ENCODE measurements around the gene LAMC3. TPM values are rescaled to one million over a fixed set of nuclear protein-coding genes. Genes with fewer than 3 reads are reported as not detected.

Gene LAMC3
- total RNA-seq, 1 experiment from 2014 or later: 1.4 TPM

DNA sequence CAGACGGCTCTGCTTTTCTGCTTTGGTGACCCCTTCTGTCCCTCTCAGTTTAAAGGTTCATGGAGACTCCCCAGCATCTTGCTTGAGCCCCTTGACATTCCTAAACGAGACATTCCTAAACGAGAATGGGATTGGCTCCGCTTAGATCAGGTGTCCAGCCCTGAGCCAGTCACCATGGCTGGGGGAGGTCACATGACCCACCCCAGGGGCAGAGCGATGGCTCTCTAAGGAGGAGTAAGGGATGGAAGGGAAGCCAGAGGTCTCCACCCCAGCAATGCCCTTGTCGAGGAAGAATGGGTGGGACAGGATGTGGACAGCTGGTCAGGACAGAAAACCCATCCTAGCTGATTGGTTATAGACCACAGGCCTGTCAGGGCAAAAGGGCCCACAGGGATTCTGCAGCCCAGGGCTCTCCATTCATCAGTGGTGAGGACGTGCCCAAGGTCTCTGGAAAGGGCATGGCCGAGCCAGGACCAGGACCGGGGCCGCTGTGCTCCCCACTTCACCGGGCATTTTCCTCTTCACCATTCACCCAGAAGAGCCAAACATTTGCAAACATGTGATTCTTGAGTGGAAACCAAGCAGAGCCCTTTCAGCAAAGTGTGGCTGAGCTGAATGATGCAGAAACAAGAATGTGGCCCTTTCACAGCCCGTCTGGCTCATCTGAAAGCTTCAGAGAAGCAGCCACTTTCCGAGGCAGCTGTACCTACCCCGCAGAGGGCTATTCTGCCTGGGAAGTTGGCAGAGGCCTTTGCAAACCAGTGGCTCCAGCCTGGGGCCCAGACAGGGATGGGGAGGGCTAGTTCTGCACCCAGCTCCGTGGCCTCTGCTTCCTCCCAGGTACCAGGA, 67.6 kb downstream of the LAMC3 start:
- no peak for DNase-seq (ENCODE audit: low spot score)

DNA sequence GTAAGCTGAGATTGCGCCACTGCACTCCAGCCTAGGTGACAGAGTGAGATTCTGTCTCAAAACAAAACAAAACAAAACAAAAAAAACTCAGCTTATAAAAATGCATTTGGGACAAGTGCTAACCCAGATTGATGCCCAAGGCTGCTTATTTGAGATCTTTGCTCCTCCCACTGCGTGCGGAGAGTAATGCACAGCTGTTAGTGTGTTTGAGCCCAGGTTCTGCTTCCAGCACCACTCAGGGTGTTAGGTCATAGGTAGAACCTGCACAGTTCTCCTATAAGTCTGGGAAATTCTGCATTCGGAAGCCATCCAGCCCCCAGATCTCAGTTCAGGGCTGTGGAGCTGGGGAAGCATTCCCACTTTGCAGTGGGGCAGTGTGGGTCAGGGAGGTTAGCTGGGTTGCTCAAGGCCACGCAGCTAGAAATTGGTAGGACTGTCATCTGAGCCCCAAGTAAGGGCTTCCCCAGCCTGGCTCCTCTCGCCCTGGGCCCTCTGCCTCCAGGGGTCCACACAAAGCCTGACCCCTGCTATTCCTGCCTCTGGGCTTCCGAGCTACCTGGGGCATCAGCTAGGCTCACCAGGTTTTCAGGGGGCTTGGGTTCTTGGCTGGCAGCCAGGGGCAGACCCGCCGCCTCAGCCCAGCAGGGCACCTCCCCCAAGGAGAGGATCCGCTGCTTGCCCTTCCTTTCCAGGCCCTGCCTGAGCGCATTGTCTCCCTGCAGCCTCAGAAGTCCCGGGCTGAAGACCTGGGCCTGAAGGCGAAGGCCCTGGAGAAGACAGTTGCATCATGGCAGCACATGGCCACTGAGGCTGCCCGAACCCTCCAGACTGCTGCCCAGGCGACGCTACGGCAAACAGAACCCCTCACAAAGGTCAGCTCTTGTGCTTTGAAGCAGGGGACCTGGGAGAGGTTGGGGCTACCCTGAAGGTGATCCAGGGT, 69.7 kb downstream of the LAMC3 start:
- DNase-seq (ENCODE audit: low spot score): no peak

DNA sequence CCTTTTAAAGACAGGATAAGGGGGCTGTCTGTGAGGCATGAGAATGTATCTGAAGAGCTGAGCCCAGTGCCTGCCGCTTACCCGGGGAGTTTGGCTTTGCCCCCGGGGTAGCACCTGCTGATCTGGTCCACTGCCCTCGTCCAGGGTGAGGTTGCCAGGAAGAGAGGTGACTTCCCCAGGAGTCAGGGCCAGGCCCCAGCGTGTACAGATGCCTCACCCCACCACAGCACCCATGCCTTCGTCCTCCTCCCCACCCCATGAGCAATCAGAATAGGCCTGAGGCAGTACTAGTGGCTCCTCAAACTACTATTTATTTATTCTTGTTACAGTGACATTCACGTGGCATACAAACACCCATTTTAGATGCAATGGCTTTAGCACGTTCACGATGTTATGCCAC, 71.6 kb downstream of the LAMC3 start:
- no peak for DNase-seq (ENCODE audit: low spot score)

DNA sequence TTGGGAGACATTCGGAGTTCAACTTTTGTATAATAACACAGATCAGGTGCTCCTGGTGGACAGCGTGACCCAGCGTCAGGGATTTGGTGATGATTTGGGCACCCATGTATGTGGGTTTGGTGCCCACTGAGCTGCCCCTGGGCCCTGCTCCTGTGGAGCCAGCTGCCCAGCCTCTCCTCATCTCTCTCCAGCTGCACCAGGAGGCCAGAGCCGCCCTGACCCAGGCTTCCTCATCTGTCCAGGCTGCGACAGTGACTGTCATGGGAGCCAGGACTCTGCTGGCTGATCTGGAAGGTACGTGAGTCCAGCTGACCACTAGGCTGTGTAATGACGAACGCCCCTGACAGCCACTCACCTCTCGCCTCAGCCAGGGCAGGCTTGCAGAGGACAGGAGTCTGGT, 72.9 kb downstream of the LAMC3 start:
- no peak for DNase-seq (ENCODE audit: low spot score)

- peak; percentile 14 for DNase-seq (ENCODE audit: low spot score)
Measured at GRCh38 chr9:131082774-131083512, 74.0 kb downstream of the LAMC3 start.

DNA sequence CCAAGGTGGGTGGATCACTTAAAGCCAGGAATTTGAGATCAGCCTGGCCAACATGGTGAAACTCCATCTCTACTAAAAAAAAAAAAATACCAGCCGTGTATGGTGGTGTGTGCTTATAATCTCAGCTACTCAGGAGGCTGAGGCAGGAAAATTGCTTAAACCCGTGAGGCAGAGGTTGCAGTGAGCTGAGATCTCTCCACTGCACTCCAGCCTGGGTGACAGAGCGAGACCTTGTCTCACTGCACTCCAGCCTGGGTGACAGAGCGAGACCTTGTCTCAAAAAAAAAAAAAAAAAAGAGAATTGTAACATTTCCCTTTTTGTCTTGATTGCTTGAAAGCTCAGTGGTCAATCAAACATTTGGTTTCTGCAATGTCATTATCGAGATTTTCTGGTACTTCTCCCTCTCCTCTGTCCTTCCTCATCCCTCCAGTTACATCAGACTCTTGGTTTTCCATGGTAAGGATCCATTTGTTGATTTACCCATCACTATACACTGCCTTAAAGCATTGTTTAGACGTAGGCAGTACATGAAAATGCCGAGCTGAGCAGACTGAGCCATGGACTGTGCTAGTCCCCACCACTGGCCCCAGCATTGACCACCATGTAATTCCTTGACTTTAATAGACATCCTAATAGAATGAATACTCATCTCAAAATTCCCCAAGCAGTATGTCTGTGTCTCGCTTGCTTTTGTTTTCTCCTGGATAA, 75.8 kb downstream of the LAMC3 start:
- no peak for DNase-seq (ENCODE audit: low spot score)

DNA sequence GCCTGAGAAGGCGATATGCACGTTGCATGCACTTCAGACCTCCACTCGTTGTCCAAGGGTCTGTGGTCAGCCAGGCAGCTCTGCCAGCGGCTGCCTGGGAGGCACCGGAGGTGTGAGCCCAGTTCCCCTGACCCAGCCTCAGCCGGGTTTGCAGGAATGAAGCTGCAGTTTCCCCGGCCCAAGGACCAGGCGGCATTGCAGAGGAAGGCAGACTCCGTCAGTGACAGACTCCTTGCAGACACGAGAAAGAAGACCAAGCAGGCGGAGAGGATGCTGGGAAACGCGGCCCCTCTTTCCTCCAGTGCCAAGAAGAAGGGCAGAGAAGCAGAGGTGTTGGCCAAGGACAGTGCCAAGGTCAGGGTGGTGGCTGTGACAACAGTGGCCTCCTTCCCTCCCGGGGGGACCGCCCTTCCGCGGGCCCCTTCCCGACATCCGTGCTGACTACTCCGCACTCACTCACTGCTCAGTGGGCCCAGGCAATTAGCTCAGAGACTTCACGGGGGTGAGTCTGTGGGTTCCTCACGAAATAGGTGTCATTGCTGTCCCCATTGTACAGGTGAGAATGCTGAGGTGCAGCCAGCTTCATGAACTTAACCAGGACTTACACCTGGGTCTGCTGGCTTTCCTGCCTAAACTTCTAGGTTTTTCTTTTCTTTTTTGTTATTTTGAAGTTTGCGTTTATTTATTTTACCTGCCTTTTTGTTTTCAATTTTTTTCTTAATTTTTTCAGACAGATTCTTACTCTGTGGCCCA, 76.6 kb downstream of the LAMC3 start:
- DNase-seq (ENCODE audit: low spot score): no peak

DNA sequence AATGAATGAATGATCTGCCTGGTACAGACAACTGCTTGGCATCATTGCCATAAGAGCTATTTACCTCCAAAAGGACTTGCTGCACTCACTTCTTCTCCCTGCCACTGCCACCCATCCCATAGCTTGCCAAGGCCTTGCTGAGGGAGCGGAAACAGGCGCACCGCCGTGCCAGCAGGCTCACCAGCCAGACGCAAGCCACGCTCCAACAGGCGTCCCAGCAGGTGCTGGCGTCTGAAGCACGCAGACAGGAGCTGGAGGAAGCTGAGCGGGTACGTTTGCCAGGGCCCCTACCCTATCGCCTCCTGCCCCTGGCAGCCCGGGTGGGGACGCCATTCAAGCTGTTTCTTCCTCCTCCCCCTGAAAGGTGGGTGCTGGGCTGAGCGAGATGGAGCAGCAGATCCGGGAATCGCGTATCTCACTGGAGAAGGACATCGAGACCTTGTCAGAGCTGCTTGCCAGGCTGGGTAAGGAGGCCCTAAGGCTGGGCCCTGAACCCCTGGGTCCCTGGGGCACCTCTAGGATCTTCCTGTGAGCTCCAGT, 78.5 kb downstream of the LAMC3 start:
- no peak for DNase-seq (ENCODE audit: low spot score)

DNA sequence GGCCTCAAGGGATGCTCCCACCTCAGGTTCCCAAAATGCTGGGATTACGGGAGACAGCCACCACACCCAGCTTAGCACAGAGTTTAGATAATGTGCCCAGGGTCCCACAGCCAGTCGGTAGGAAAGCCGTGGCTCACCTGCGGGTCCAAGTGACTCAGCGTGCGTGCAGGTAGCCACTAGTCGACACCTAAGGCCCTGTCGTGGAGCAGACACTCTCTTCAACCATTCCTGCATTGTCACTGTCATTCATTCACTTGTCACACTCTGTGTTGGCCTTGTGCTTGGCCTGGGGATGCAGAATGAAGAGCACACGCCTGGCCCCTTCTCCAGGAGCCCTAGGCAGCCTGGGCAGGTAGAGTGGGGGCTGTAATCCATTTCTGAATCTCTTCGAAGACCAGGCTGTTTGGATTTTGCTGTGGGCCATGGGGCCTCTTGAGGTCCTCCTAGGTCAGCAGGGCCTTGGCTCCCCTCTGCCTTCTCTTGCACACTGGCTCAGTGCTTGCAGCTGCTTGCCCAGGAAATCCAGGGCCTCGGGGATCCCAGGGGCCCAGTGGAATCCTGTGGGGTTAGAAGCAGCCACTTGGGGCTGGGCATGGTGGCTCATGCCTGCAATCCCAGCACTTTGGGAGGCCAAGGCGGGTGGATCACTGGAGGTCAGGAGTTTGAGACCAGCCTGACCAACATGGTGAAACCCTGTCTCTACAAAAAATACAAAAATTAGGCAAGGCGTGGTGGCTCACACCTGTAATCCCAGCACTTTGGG, 81.2 kb downstream of the LAMC3 start:
- no peak for DNase-seq (ENCODE audit: low spot score)

GRCh38 chr9:131091352-131091992, 82.5 kb downstream of the LAMC3 start:
- no peak for DNase-seq (ENCODE audit: low spot score)

GRCh38 chr9:131092030-131092429, 83.1 kb downstream of the LAMC3 start:
- no peak for DNase-seq (ENCODE audit: low spot score)

DNA sequence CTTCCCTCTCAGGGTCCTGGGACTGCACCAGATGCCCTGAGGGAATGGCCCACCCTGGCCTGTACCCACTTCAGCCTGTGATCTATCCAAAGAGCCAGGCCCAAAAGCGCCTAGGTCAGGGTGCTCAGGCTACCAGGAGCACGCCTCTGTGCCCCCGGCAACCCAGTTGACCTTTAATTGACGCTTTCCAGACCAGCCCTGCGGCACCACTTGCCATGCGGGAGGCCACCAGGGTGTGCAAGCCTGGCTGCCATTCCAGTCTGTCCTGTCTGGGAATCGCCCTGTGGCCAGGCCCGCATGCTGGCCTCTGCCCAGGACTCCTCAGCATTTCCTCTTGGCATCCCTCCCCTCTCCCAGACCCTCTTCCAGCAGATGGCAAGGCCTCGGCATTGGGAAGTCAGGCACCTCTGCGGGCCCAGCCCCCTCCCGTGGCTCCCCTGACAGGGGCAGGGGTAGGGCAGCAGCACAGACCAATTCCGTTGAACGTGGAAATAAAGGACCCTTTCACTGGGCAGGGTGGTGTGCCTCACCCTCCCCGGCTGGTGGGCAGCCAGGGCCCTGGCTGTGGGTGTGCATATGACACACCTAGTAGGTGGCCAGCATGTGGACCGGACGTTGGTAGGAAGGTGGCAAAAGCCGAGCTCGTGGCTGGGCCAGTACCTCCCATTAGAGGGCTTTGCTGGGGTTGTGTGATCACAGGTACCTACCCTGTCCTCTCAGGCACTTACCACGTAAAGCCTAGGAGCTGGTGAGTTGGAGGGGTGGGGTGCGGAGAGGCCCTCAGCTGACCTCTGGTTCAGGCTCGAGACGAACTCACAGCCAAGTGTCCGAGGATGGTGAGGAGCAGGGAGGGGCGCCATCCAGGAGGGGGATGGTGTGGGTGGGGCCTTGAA, 83.8 kb downstream of the LAMC3 start:
- DNase-seq (ENCODE audit: low spot score): no peak

DNA sequence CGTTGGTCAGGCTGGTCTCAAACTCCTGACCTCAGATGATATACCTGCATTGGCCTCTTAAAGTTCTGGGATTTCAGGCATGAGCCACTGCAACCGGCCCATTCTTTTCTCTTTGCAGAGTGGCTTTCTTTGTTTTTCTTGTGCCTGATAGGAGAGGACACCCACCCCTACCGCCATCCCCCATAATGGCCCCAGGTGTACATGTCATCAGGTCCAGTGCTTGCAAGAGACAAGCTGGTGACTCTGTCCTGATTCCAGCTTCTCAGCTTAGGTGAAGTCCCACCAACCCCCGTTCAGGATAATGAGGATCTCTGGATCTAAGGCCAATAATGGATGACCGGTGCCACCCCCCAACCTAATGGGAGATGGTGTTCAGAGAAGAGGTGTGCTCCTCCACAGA, 85.0 kb downstream of the LAMC3 start:
- DNase-seq (ENCODE audit: low spot score): no peak

- no peak for DNase-seq (ENCODE audit: low spot score)
Measured at GRCh38 chr9:131094622-131095021, 85.6 kb downstream of the LAMC3 start.

- DNase-seq (ENCODE audit: low spot score): no peak
Measured at GRCh38 chr9:131095666-131096268, 86.8 kb downstream of the LAMC3 start.

- no peak for DNase-seq (ENCODE audit: low spot score)
Measured at GRCh38 chr9:131096269-131097125, 87.5 kb downstream of the LAMC3 start, which contains the start of gene AIF1L. Gene AIF1L, plus strand, starts transcription at chr9:131096531. Its CDS starts 99 bp downstream, at chr9:131096630.

Data from A172 (cell line).